Measurements from ENCODE around the gene ZRANB1. TPM values are rescaled to one million over a fixed set of nuclear protein-coding genes. Genes with fewer than 3 reads are reported as not detected.
A peak's percentile ranks its signal among the peaks of the same experiment; 100 is the strongest.

The ZRANB1 gene
- total and polyA plus RNA-seq, 2 experiments from 2014 or later: 4.2 to 26.7 TPM

- TF ChIP-seq CTCF (conservative IDR thresholded peaks at IDR 0.05; ENCODE audit: low read depth in 2 of 2) (no peak), ETS1 (IDR thresholded peaks at IDR 0.05) (no peak), POLR2AphosphoS5 (IDR thresholded peaks at IDR 0.05; ENCODE audit: low read depth) (no peak)
Observed at GRCh38 chr10:125032474-125033020, 90.6 kb downstream of the ZRANB1 start (continued).

- Histone ChIP-seq H3K27me3 (ENCODE audit: insufficient read depth) (no peaks in the 10 kb centered on the region), H2AFZ (no peak overlapping the region), H3K4me1 (ENCODE audit: insufficient read depth) (peaks cover 70% of the 10 kb centered on the region), H3K4me3 (no peak overlapping the region), H3K9me2 (ENCODE audit: insufficient read depth) (no peaks in the 10 kb centered on the region), H4K20me1 (replicated peaks; ENCODE audit: insufficient read depth) (peaks cover 72% of the 10 kb centered on the region), H3K79me2 (replicated peaks; ENCODE audit: insufficient read depth) (peaks cover 100% of the 10 kb centered on the region), H3F3A (replicated peaks; ENCODE audit: low read depth) (no peaks in the 10 kb centered on the region; the same call in 1 of the 2 replicates), H3K27ac (ENCODE audit: low read depth) (peak overlapping the region; percentile 4), H3K36me3 (ENCODE audit: insufficient read depth) (no peaks in the 10 kb centered on the region), H3K4me2 (no peak overlapping the region)
- ATAC-seq (no peak), DNase-seq (ENCODE audit: low spot score) (no peak)
- Mint-ChIP-seq H3K27ac (0 out of 2 replicates have a peak overlapping the region, but pooled peaks have one; percentile 52), H3K36me3 (ENCODE audit: low read depth) (peaks cover 86% of the 10 kb centered on the region), H3K9me3 (no peaks in the 10 kb centered on the region), H3K27me3 (ENCODE audit: insufficient read depth, low read depth, poor library complexity) (peaks cover 46% of the 10 kb centered on the region), H3K4me3 (no peak overlapping the region), H3K4me1 (peaks cover 86% of the 10 kb centered on the region)
- no peak for TF ChIP-seq POLR2AphosphoS5 (IDR thresholded peaks at IDR 0.05; ENCODE audit: low read depth)
- TF ChIP-seq ZNF462 (CRISPR knock-in tag; IDR thresholded peaks at IDR 0.05): no peak
- TF ChIP-seq ETS1 (IDR thresholded peaks at IDR 0.05): no peak
- no peak for TF ChIP-seq CREB1 (CRISPR knock-in tag; IDR thresholded peaks at IDR 0.05; ENCODE audit: low read depth)
- no peak for TF ChIP-seq ZNF114 (CRISPR knock-in tag; IDR thresholded peaks at IDR 0.05)
- no peak for TF ChIP-seq REST (IDR thresholded peaks at IDR 0.05; ENCODE audit: unreplicated experiment)
Observed at GRCh38 chr10:125033146-125033924, 91.4 kb downstream of the ZRANB1 start.
